Stimulated activated naive CD8-positive, alpha-beta T cell treated with anti-CD3 and anti-CD28 coated beads, Interleukin-15, Interleukin-2, amounts not matched to agents 100 ng/mL and 50 ng/mL, for 24 hours (primary cell): ENCODE results near the gene RANBP9.

Experiments
- H3K27ac Mint-ChIP-seq: one replicate; pipeline ENCODE4 v1.8.0; 2021; ENCODE audit warnings: mild to moderate bottlenecking, mixed read lengths
- H3K27me3 Mint-ChIP-seq: one replicate; pipeline ENCODE4 v1.8.0; 2021; ENCODE audit warnings: mixed read lengths
- H3K36me3 Mint-ChIP-seq: one replicate; pipeline ENCODE4 v1.8.0; 2021; ENCODE audit warnings: low read depth, mixed read lengths
- H3K4me1 Mint-ChIP-seq: one replicate; pipeline ENCODE4 v1.8.0; 2021; ENCODE audit warnings: low read depth, mixed read lengths
- H3K4me3 Mint-ChIP-seq: one replicate; pipeline ENCODE4 v1.8.0; 2021; ENCODE audit warnings: mild to moderate bottlenecking, mixed read lengths
- H3K9me3 Mint-ChIP-seq: one replicate; pipeline ENCODE4 v1.8.0; 2021; ENCODE audit warnings: mixed read lengths

Gene RANBP9

GRCh38 chr6:13629459-13630116, 82.0 kb downstream of the RANBP9 start:
- Mint-ChIP-seq H3K27ac (peak overlapping the region; percentile 89), H3K27me3 (no peaks in the 10 kb centered on the region), H3K36me3 (peaks cover 70% of the 10 kb centered on the region), H3K4me3 (peak overlapping the region; percentile 17), H3K9me3 (no peaks in the 10 kb centered on the region), H3K4me1 (peaks cover 40% of the 10 kb centered on the region)

GRCh38 chr6:13624871-13625288, 86.8 kb downstream of the RANBP9 start:
- H3K36me3 Mint-ChIP-seq, result peaks cover 71% of the 10 kb centered on the region
- H3K9me3 Mint-ChIP-seq, result no peaks in the 10 kb centered on the region
- H3K4me3 Mint-ChIP-seq, result no peak overlapping the region
- peaks cover 18% of the 10 kb centered on the region for H3K4me1 Mint-ChIP-seq
- H3K27ac Mint-ChIP-seq, result peak overlapping the region; percentile 73
- H3K27me3 Mint-ChIP-seq, result no peaks in the 10 kb centered on the region

- Mint-ChIP-seq H3K27ac (peak overlapping the region; percentile 97), H3K4me3 (peak overlapping the region; percentile 97), H3K36me3 (peaks cover 50% of the 10 kb centered on the region), H3K9me3 (no peaks in the 10 kb centered on the region), H3K27me3 (no peaks in the 10 kb centered on the region), H3K4me1 (peaks cover 45% of the 10 kb centered on the region)
Observed at GRCh38 chr6:13617066-13617465, 94.6 kb downstream of the RANBP9 start.

GRCh38 chr6:13615792-13616120, 95.9 kb downstream of the RANBP9 start:
- Mint-ChIP-seq H3K4me3 (peak overlapping the region; percentile 97), H3K9me3 (no peaks in the 10 kb centered on the region), H3K36me3 (peaks cover 49% of the 10 kb centered on the region), H3K27me3 (no peaks in the 10 kb centered on the region), H3K27ac (peak overlapping the region; percentile 97), H3K4me1 (peaks cover 52% of the 10 kb centered on the region)

GRCh38 chr6:13614926-13615791, 96.5 kb downstream of the RANBP9 start, which contains the start of gene NOL7:
NOL7 (plus strand) TSS chr6:13615335; CDS start chr6:13615359, 24 bp downstream.
- no peaks in the 10 kb centered on the region for H3K27me3 Mint-ChIP-seq
- peaks cover 52% of the 10 kb centered on the region for H3K4me1 Mint-ChIP-seq
- peak within 1 kb of the TSS; percentile 97 for H3K27ac Mint-ChIP-seq

GRCh38 chr6:13614126-13614925, 97.3 kb downstream of the RANBP9 start:
- H3K4me3 Mint-ChIP-seq, result peak overlapping the region; percentile 97
- no peaks in the 10 kb centered on the region for H3K27me3 Mint-ChIP-seq
- peak overlapping the region; percentile 97 for H3K27ac Mint-ChIP-seq
- no peaks in the 10 kb centered on the region for H3K9me3 Mint-ChIP-seq
- peaks cover 51% of the 10 kb centered on the region for H3K4me1 Mint-ChIP-seq
- H3K36me3 Mint-ChIP-seq, result peaks cover 42% of the 10 kb centered on the region

More at GRCh38 chr6:13614926-13615791, 96.5 kb downstream of the RANBP9 start, which contains the start of gene NOL7:
- H3K9me3 Mint-ChIP-seq, result no peaks in the 10 kb centered on the region
- H3K4me3 Mint-ChIP-seq, result peak within 1 kb of the TSS; percentile 97
- H3K36me3 Mint-ChIP-seq, result peaks cover 49% of the 10 kb centered on the region

GRCh38 chr6:13613029-13613594, 98.5 kb downstream of the RANBP9 start:
- Mint-ChIP-seq H3K36me3 (peaks cover 33% of the 10 kb centered on the region), H3K27ac (no peak overlapping the region), H3K4me1 (peaks cover 46% of the 10 kb centered on the region), H3K27me3 (no peaks in the 10 kb centered on the region), H3K9me3 (no peaks in the 10 kb centered on the region), H3K4me3 (peak overlapping the region; percentile 97)

GRCh38 chr6:13611715-13612114, 99.9 kb downstream of the RANBP9 start:
- Mint-ChIP-seq H3K27me3 (no peaks in the 10 kb centered on the region), H3K9me3 (no peaks in the 10 kb centered on the region), H3K4me3 (peak overlapping the region; percentile 7), H3K27ac (peak overlapping the region; percentile 9), H3K36me3 (peaks cover 23% of the 10 kb centered on the region), H3K4me1 (peaks cover 33% of the 10 kb centered on the region)

GRCh38 chr6:13605634-13606033, 106.0 kb downstream of the RANBP9 start:
- Mint-ChIP-seq H3K9me3 (no peaks in the 10 kb centered on the region), H3K27me3 (no peaks in the 10 kb centered on the region), H3K4me3 (no peak overlapping the region), H3K4me1 (no peaks in the 10 kb centered on the region), H3K27ac (no peak overlapping the region), H3K36me3 (peaks cover 30% of the 10 kb centered on the region)

GRCh38 chr6:13604546-13605416, 106.9 kb downstream of the RANBP9 start:
- H3K36me3 Mint-ChIP-seq, result peaks cover 30% of the 10 kb centered on the region
- H3K4me3 Mint-ChIP-seq, result no peak overlapping the region
- no peak overlapping the region for H3K27ac Mint-ChIP-seq
- H3K4me1 Mint-ChIP-seq, result no peaks in the 10 kb centered on the region
- no peaks in the 10 kb centered on the region for H3K27me3 Mint-ChIP-seq
- no peaks in the 10 kb centered on the region for H3K9me3 Mint-ChIP-seq

GRCh38 chr6:13604135-13604534, 107.5 kb downstream of the RANBP9 start:
- Mint-ChIP-seq H3K27ac (no peak overlapping the region), H3K9me3 (no peaks in the 10 kb centered on the region), H3K4me1 (no peaks in the 10 kb centered on the region), H3K27me3 (no peaks in the 10 kb centered on the region), H3K4me3 (no peak overlapping the region), H3K36me3 (peaks cover 30% of the 10 kb centered on the region)

GRCh38 chr6:13600036-13600435, 111.6 kb downstream of the RANBP9 start:
- H3K27me3 Mint-ChIP-seq, result no peaks in the 10 kb centered on the region
- H3K36me3 Mint-ChIP-seq, result peaks cover 35% of the 10 kb centered on the region
- H3K9me3 Mint-ChIP-seq, result no peaks in the 10 kb centered on the region
- no peak overlapping the region for H3K4me3 Mint-ChIP-seq
- no peak overlapping the region for H3K27ac Mint-ChIP-seq
- H3K4me1 Mint-ChIP-seq, result no peaks in the 10 kb centered on the region

GRCh38 chr6:13597073-13597472, 114.6 kb downstream of the RANBP9 start:
- Mint-ChIP-seq H3K9me3 (no peaks in the 10 kb centered on the region), H3K36me3 (peaks cover 24% of the 10 kb centered on the region), H3K4me1 (no peaks in the 10 kb centered on the region), H3K4me3 (no peak overlapping the region), H3K27me3 (no peaks in the 10 kb centered on the region), H3K27ac (no peak overlapping the region)

GRCh38 chr6:13593720-13594119, 117.9 kb downstream of the RANBP9 start:
- no peaks in the 10 kb centered on the region for H3K4me1 Mint-ChIP-seq
- H3K27me3 Mint-ChIP-seq, result no peaks in the 10 kb centered on the region
- peaks cover 21% of the 10 kb centered on the region for H3K36me3 Mint-ChIP-seq
- H3K4me3 Mint-ChIP-seq, result no peak overlapping the region
- no peaks in the 10 kb centered on the region for H3K9me3 Mint-ChIP-seq
- H3K27ac Mint-ChIP-seq, result no peak overlapping the region
